Measurements from ENCODE around the gene GPRC5B.

GPRC5B gene

GRCh38 chr16:19809121-19809635 lies 75.5 kb downstream of the GPRC5B start:
- TF ChIP-seq, protein P1, sequence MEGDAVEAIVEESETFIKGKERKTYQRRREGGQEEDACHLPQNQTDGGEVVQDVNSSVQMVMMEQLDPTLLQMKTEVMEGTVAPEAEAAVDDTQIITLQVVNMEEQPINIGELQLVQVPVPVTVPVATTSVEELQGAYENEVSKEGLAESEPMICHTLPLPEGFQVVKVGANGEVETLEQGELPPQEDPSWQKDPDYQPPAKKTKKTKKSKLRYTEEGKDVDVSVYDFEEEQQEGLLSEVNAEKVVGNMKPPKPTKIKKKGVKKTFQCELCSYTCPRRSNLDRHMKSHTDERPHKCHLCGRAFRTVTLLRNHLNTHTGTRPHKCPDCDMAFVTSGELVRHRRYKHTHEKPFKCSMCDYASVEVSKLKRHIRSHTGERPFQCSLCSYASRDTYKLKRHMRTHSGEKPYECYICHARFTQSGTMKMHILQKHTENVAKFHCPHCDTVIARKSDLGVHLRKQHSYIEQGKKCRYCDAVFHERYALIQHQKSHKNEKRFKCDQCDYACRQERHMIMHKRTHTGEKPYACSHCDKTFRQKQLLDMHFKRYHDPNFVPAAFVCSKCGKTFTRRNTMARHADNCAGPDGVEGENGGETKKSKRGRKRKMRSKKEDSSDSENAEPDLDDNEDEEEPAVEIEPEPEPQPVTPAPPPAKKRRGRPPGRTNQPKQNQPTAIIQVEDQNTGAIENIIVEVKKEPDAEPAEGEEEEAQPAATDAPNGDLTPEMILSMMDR (IDR thresholded peaks at IDR 0.05; ENCODE audit: borderline replicate concordance, insufficient read depth, low read depth, low read length), result no peak
- H3K4me3 ChIP-seq (ENCODE audit: low read depth, low read length), result no peak overlapping the region

DNA sequence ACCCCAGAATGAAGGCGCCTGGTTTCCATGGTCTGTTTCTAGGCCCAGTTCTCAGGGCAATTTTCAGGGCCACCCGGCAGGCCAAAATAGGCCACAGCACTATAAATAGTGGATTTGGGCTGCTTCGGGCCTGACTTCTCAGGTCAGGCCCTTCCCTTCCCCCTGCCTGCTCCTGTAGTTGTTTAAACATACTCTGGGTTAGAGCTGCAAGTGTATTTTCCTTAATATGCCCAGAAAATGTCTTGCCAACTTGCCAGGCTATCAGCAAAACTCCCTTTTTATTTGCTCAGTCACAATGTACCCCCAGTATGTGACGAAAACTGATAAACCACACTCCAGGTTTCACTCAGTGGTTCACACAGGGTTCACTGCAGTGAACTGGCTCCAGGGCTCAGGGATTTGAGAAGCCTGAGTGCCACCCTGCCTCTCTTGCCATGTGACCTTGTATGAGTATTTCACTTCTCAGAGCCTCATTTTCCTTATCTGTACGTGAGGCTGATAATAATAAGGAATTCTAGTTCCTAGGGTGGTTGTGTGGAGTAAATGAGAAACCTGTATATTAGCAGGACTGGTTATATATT lies 76.5 kb downstream of the GPRC5B start:
- TF ChIP-seq, protein P1 (IDR thresholded peaks at IDR 0.05; ENCODE audit: borderline replicate concordance, insufficient read depth, low read depth, low read length), result no peak

More for the DNA sequence above, 76.5 kb downstream of the GPRC5B start:
- H3K4me3 ChIP-seq (ENCODE audit: low read depth, low read length), result no peak overlapping the region
